ENCODE data around the gene TSC1.

DNA sequence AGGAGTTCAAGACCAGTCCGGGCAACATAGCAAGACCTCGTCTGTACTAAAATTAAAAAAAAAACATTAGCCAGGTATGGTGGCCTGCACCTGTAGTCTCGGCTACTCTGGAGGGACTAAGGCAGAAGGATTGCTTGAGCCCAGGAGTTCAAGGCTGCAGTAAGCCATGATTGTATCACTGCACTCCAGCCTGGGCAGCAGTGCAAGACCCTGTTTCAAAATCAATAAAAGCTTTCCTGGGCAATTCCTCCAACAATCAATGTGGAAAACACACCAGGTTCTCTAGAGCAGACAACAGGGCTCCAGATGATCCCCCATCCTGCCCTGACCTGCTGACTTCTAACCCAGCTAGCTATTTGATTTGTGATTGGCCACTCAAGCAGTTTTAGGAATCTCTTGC, 67.6 kb downstream of the TSC1 start:
- no peak for TF ChIP-seq EZH2 (IDR thresholded peaks at IDR 0.05; ENCODE audit: borderline replicate concordance, low read depth, low read length, poor library complexity, severe bottlenecking)
- TF ChIP-seq, protein P1, sequence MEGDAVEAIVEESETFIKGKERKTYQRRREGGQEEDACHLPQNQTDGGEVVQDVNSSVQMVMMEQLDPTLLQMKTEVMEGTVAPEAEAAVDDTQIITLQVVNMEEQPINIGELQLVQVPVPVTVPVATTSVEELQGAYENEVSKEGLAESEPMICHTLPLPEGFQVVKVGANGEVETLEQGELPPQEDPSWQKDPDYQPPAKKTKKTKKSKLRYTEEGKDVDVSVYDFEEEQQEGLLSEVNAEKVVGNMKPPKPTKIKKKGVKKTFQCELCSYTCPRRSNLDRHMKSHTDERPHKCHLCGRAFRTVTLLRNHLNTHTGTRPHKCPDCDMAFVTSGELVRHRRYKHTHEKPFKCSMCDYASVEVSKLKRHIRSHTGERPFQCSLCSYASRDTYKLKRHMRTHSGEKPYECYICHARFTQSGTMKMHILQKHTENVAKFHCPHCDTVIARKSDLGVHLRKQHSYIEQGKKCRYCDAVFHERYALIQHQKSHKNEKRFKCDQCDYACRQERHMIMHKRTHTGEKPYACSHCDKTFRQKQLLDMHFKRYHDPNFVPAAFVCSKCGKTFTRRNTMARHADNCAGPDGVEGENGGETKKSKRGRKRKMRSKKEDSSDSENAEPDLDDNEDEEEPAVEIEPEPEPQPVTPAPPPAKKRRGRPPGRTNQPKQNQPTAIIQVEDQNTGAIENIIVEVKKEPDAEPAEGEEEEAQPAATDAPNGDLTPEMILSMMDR (conservative IDR thresholded peaks at IDR 0.05; ENCODE audit: low read depth, low read length) = no peak

Measured in A673 (cell line).